Endothelial cell of umbilical vein (primary cell): ENCODE measurements around the gene FBLN2. TPM values are rescaled to one million over a fixed set of nuclear protein-coding genes. Genes with fewer than 3 reads are reported as not detected.

Experiments
- BruUV-seq: library from RNA; stranded (reverse); fragments of 400-500 nt; replicated peaks from 2 replicates; lab custom pipeline; 2021; lab: Mats Ljungman, UMichigan
- CTCF ChIA-PET: fragments of 300-600, 350-600 bp; sonication (Branson Sonifier 250); formaldehyde crosslinking; loops from one replicate; lab custom pipeline; 2021; ENCODE audit warnings: antibody characterized with exemption, inconsistent platforms; lab: Charles Lee
- POLR2A ChIA-PET: fragments of 300-600, 350-600 bp; sonication (Branson Sonifier 250); formaldehyde crosslinking; loops from one replicate; lab custom pipeline; 2021; ENCODE audit warnings: antibody characterized with exemption, inconsistent platforms; lab: Charles Lee
- DNase-seq: peaks from one replicate; pipeline ENCODE4 v3.0.0-alpha.2; 2011; ENCODE audit warnings: low read depth, low spot score
- FAIRE-seq: peaks from 2 replicates; lab custom pipeline; 2011; peaks lifted over from hg19 to GRCh38; lab: Jason Lieb, UNC
- H2AFZ ChIP-seq: 2 replicates; pipeline ENCODE4 v1.6.0; 2012; ENCODE audit warnings: low read depth, low read length, control low read depth, inconsistent platforms
- H3K27ac ChIP-seq: 2 replicates; pipeline ENCODE4 v1.5.1; 2011; ENCODE audit warnings: low read depth, mild to moderate bottlenecking, control low read depth, low read length, moderate library complexity; ENCODE audit not compliant: insufficient read depth
- H3K27me3 ChIP-seq, 2 experiments: 2 replicates each; pipeline versions ENCODE4 v1.6.0 to v1.6.1; 2011; ENCODE audit warnings: low read length in 2 of 2, mixed read lengths in 1 of 2; ENCODE audit not compliant: control insufficient read depth in 2 of 2, insufficient read depth in 2 of 2
- H3K36me3 ChIP-seq, 2 experiments: 2 replicates in 1 of 2; 3 replicates in 1 of 2; pipeline ENCODE4 v1.5.1; 2011; ENCODE audit warnings: low read length in 2 of 2, mild to moderate bottlenecking in 1 of 2, moderate library complexity in 1 of 2; ENCODE audit not compliant: control insufficient read depth in 2 of 2, insufficient read depth in 2 of 2; ENCODE audit errors: extremely low read depth in 1 of 2
- H3K4me1 ChIP-seq: 3 replicates; pipeline ENCODE4 v1.5.1; 2011; ENCODE audit warnings: mild to moderate bottlenecking, low read length; ENCODE audit not compliant: control insufficient read depth, insufficient read depth; ENCODE audit errors: extremely low read depth
- H3K4me2 ChIP-seq: 2 replicates; pipeline ENCODE4 v1.6.1; 2011; ENCODE audit warnings: low read length, control low read depth, mixed read lengths; ENCODE audit not compliant: insufficient read depth
- H3K4me3 ChIP-seq, 3 experiments: fragments of 200-600 bp in 1 of 3; sonication (generic), shearing (Covaris generic) in 1 of 3; replicated peaks in 1 of 3; 2 replicates each; pipeline ENCODE4 v1.5.1; 2011 to 2016; ENCODE audit warnings: control low read depth in 3 of 3, low read length in 3 of 3, mild to moderate bottlenecking in 2 of 3, inconsistent platforms in 1 of 3, low read depth in 1 of 3, moderate library complexity in 1 of 3; ENCODE audit not compliant: insufficient read depth in 1 of 3
- H3K79me2 ChIP-seq: 2 replicates; pipeline ENCODE4 v1.6.0; 2012; ENCODE audit warnings: low read length, inconsistent platforms; ENCODE audit not compliant: control insufficient read depth, insufficient read depth
- H3K9ac ChIP-seq: replicated peaks from 2 replicates; pipeline ENCODE3; 2011; ENCODE audit warnings: low read length, control low read depth; ENCODE audit not compliant: insufficient read depth; ENCODE audit errors: extremely low read depth
- H3K9me1 ChIP-seq: replicated peaks from 3 replicates; pipeline ENCODE4 v1.6.0; 2011; ENCODE audit warnings: mild to moderate bottlenecking, low read length; ENCODE audit not compliant: control insufficient read depth, insufficient read depth; ENCODE audit errors: extremely low read depth
- H3K9me3 ChIP-seq: replicated peaks from 2 replicates; pipeline ENCODE4 v1.5.1; 2012; ENCODE audit warnings: low read length, inconsistent platforms; ENCODE audit not compliant: control insufficient read depth, insufficient read depth
- H4K20me1 ChIP-seq: replicated peaks from 2 replicates; pipeline ENCODE3; 2011; ENCODE audit warnings: mild to moderate bottlenecking, low read length; ENCODE audit not compliant: control insufficient read depth, insufficient read depth; ENCODE audit errors: extremely low read depth
- GATA2 ChIP-seq: IDR thresholded peaks from 2 replicates; pipeline ENCODE4 v1.7.0; 2011; ENCODE audit warnings: low read depth, mild to moderate bottlenecking, moderate library complexity, mixed read lengths, low read length; ENCODE audit not compliant: insufficient read length, insufficient read depth
- JUN ChIP-seq: IDR thresholded peaks from 2 replicates; pipeline ENCODE4 v1.6.1; 2011; ENCODE audit warnings: borderline replicate concordance, low read depth; ENCODE audit not compliant: insufficient read length, insufficient read depth
- MYC ChIP-seq: IDR thresholded peaks from one replicate; pipeline ENCODE4 v1.6.1; 2011; ENCODE audit warnings: mild to moderate bottlenecking, low read depth, low read length
- POLR2A ChIP-seq: IDR thresholded peaks from 2 replicates; pipeline ENCODE4 v1.6.1; 2012; ENCODE audit warnings: low read depth, mild to moderate bottlenecking, control low read depth, low read length
- dilution Hi-C: fragments of 300-500 bp; cut with MboI; formaldehyde crosslinking; loops from one replicate; pipeline ENCODE4 v1.15.0; 2019; ENCODE audit warnings: low sequenced_read_pairs; ENCODE audit not compliant: extremely low pct_ligation_motif_present
- intact Hi-C: fragments of 100-400 bp; cut with micrococcal nuclease; formaldehyde crosslinking; loops from one replicate; pipeline ENCODE4 v1.10.0; 2022
- polyA plus RNA-seq, 4 experiments: library from polyadenylated mRNA; depleted of rRNA in 3 of 4; stranded (reverse) in 3 of 4; unstranded in 1 of 4; fragments of >200 nt; gene quantifications; 2 replicates each; pipeline versions ENCODE4 v1.2.1 to v1.2.3, GENCODE V29; 2011 to 2012; ENCODE audit warnings: missing spikeins in 1 of 4
- total RNA-seq: library from RNA; stranded (reverse); gene quantifications from 2 replicates; pipeline ENCODE4 v1.2.3, GENCODE V29; 2021

FBLN2 gene
- total and polyA plus RNA-seq, 2 donors (not counting 3 experiments of a cell fraction or from before 2014, with no cell fraction given): 1.4 to 1.9 TPM

DNA sequence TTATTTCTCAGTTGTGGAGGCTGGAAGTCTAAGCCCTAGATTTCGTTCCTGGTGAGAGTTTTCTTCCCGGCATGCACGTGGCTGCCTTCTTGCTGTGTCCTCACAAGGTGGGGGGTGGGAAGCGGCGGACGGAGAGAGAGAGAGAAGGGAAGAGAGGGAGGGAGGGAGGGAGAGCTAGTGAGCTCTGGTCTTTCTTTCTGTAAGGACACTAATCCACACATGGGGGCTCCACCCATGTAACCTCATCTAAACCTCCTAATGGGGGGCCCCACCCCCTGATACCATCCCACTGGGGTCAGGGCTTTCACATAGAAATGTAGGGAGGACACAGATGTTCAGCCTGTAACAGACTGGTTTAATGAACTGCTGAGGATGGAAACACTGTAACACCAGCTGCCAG lies 7.3 kb downstream of the FBLN2 start:
- dilution Hi-C loops: no loop called here

DNA sequence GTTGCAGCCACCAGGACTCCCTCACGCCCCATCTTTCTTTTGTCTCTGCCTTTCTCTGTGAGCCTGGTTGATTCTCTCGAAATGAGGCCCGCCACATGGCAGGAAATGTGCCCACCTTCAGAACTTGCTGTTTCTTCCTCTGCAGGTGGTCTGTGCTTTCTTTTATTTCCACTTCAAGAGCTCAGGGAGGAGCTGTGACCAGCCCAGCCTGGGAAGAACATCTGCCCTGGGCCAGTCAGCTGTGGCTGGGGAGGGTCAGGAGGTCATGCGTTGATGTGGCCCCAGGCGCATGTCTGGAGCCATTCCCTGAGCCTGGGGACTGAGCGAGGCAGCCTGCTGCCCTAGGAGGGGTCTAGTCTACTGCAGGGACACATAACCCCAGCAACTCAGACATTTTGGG lies 8.0 kb downstream of the FBLN2 start:
- no TSS peak for BruUV-seq
- Histone ChIP-seq H3K79me2 (no peaks in the 10 kb centered on the region), H3K27me3 (peaks cover 28 to 33% of the 10 kb centered on the region in 2 experiments), H3K9me1 (no peaks in the 10 kb centered on the region), H2AFZ (no peak overlapping the region), H3K4me2 (no peak overlapping the region), H3K4me1 (no peaks in the 10 kb centered on the region), H3K9ac (no peak overlapping the region), H3K36me3 (no peaks in the 10 kb centered on the region), H3K4me3 (no peak overlapping the region), H4K20me1 (no peaks in the 10 kb centered on the region), H3K9me3 (no peaks in the 10 kb centered on the region), H3K27ac (no peak overlapping the region)
- ChIA-PET POLR2A (no interaction called here), CTCF (no interaction called here)
- dilution Hi-C loops (no loop called here), intact Hi-C loops (no loop called here)
- no peak for DNase-seq
- TF ChIP-seq MYC (no peak), JUN (no peak), GATA2 (no peak)
- no peak for FAIRE-seq

More for the DNA sequence above, 7.3 kb downstream of the FBLN2 start:
- Histone ChIP-seq H3K27me3 (peaks cover 23 to 29% of the 10 kb centered on the region in 2 experiments), H3K9me3 (no peaks in the 10 kb centered on the region), H3K4me1 (no peaks in the 10 kb centered on the region), H2AFZ (no peak overlapping the region), H3K9ac (no peak overlapping the region), H3K27ac (no peak overlapping the region), H3K9me1 (no peaks in the 10 kb centered on the region), H3K79me2 (no peaks in the 10 kb centered on the region), H3K36me3 (no peaks in the 10 kb centered on the region), H3K4me2 (no peak overlapping the region), H3K4me3 (no peak overlapping the region), H4K20me1 (no peaks in the 10 kb centered on the region)
- intact Hi-C loops: no loop called here
- POLR2A ChIA-PET: no interaction called here
- BruUV-seq: no TSS peak
- TF ChIP-seq JUN (no peak), MYC (no peak), POLR2A (no peak)
- FAIRE-seq: no peak
- DNase-seq: no peak
- CTCF ChIA-PET: no interaction called here
